ENCODE measurements around the gene NNMT. TPM values are rescaled to one million over a fixed set of nuclear protein-coding genes. Genes with fewer than 3 reads are reported as not detected.

NNMT gene
- total and polyA plus RNA-seq, 2 donors (not counting 1 experiment from before 2014, with no cell fraction given): 156 to 639 TPM

GRCh38 chr11:114250993-114251814 lies 45.0 kb upstream of the NNMT start:
- TF ChIP-seq EZH2 (IDR thresholded peaks at IDR 0.05; ENCODE audit: low read length, missing control alignments): no peak
- TF ChIP-seq, protein P1, sequence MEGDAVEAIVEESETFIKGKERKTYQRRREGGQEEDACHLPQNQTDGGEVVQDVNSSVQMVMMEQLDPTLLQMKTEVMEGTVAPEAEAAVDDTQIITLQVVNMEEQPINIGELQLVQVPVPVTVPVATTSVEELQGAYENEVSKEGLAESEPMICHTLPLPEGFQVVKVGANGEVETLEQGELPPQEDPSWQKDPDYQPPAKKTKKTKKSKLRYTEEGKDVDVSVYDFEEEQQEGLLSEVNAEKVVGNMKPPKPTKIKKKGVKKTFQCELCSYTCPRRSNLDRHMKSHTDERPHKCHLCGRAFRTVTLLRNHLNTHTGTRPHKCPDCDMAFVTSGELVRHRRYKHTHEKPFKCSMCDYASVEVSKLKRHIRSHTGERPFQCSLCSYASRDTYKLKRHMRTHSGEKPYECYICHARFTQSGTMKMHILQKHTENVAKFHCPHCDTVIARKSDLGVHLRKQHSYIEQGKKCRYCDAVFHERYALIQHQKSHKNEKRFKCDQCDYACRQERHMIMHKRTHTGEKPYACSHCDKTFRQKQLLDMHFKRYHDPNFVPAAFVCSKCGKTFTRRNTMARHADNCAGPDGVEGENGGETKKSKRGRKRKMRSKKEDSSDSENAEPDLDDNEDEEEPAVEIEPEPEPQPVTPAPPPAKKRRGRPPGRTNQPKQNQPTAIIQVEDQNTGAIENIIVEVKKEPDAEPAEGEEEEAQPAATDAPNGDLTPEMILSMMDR (conservative IDR thresholded peaks at IDR 0.05 in 1 of 2, IDR thresholded peaks at IDR 0.05 in 1 of 2; ENCODE audit: low read depth in 1 of 2, low read length in 2 of 2): no peak
- Histone ChIP-seq H3K4me3 (replicated peaks in 1 of 4; ENCODE audit: control extremely low read depth in 1 of 4, insufficient read depth in 1 of 4, low read depth in 3 of 4, low read length in 4 of 4) (no peak overlapping the region), H4K20me1 (ENCODE audit: control insufficient read depth, extremely low read depth, insufficient read depth, low read length) (no peaks in the 10 kb centered on the region), H3K36me3 (ENCODE audit: control insufficient read depth, insufficient read depth, low read length) (no peaks in the 10 kb centered on the region), H3K4me2 (ENCODE audit: extremely low read depth, insufficient read depth, low read length) (no peak overlapping the region), H2AFZ (ENCODE audit: low read length) (no peak overlapping the region), H3K27ac (ENCODE audit: insufficient read depth, low read length) (no peak overlapping the region), H3K4me1 (ENCODE audit: control insufficient read depth, extremely low read depth, insufficient read depth, low read length) (no peaks in the 10 kb centered on the region), H3K9ac (ENCODE audit: insufficient read depth, low read length) (no peak overlapping the region), H3K9me3 (ENCODE audit: control insufficient read depth, insufficient read depth, low read depth, low read length) (no peaks in the 10 kb centered on the region), H3K79me2 (ENCODE audit: control insufficient read depth, insufficient read depth, low read length) (no peaks in the 10 kb centered on the region), H3K27me3 (ENCODE audit: control insufficient read depth, insufficient read depth, low read length) (no peaks in the 10 kb centered on the region)
- DNase-seq (ENCODE audit: low read depth in 2 of 2): no peak

DNA sequence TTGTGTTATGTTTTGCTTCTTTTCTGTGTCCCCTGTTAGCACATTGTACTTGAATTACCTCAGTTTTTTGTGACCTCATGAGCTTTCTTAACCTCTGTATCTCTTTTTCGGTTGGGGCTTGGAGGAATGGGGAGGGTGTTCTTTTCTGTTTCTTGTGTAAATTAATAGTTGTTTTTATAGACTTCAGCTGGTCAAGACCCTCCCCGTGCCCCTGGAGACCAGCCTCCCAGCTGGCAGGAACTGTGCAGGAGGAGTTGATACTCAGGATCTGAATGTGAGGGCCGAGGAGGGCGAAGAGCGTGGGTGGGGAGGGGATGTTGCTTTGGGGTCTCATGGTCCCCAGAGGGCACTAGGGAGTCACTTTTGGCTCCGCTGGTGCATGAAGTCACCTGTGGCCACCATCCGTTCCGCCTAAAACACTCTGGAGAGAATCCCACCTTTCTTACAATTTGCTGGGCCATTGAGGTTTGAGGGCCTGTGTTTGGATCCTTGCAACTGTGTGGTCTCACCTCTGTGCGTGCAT lies 44.3 kb upstream of the NNMT start:
- Histone ChIP-seq H3K4me1 (ENCODE audit: control insufficient read depth, extremely low read depth, insufficient read depth, low read length) (no peaks in the 10 kb centered on the region), H3K27ac (ENCODE audit: insufficient read depth, low read length) (no peak overlapping the region), H3K27me3 (ENCODE audit: control insufficient read depth, insufficient read depth, low read length) (no peaks in the 10 kb centered on the region), H3K9ac (ENCODE audit: insufficient read depth, low read length) (no peak overlapping the region), H3K36me3 (ENCODE audit: control insufficient read depth, insufficient read depth, low read length) (no peaks in the 10 kb centered on the region), H4K20me1 (ENCODE audit: control insufficient read depth, extremely low read depth, insufficient read depth, low read length) (no peaks in the 10 kb centered on the region), H2AFZ (ENCODE audit: low read length) (no peak overlapping the region), H3K9me3 (ENCODE audit: control insufficient read depth, insufficient read depth, low read depth, low read length) (no peaks in the 10 kb centered on the region), H3K4me3 (replicated peaks in 1 of 4; ENCODE audit: control extremely low read depth in 1 of 4, insufficient read depth in 1 of 4, low read depth in 3 of 4, low read length in 4 of 4) (no peak overlapping the region), H3K79me2 (ENCODE audit: control insufficient read depth, insufficient read depth, low read length) (no peaks in the 10 kb centered on the region), H3K4me2 (ENCODE audit: extremely low read depth, insufficient read depth, low read length) (no peak overlapping the region)
- no peak for TF ChIP-seq EZH2 (IDR thresholded peaks at IDR 0.05; ENCODE audit: low read length, missing control alignments)
- TF ChIP-seq, protein P1 (conservative IDR thresholded peaks at IDR 0.05 in 1 of 2, IDR thresholded peaks at IDR 0.05 in 1 of 2; ENCODE audit: low read depth in 1 of 2, low read length in 2 of 2): no peak
- no peak for DNase-seq (ENCODE audit: low read depth in 2 of 2)

DNA sequence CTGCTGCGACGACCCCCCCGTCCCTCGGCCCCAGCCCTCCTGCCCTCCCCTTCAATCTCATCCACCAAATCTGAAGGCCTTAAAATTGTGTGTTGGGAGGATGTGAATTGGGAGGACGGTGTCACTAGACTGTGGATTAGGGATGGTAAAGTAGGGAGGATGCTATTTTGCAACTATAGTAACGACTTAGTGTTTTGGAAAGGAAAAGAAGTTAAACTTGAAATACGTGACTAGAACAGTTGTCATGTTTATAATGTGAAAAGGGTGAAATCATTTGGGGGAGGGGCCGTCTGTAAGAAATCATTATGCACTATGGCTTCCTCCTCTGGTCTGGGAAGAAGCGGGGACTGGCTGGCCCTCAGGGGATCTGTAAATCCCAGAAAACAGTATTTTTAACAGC lies 43.4 kb upstream of the NNMT start:
- no peak overlapping the region for H3K4me2 ChIP-seq (ENCODE audit: extremely low read depth, insufficient read depth, low read length)
- no peak overlapping the region for H3K9ac ChIP-seq (ENCODE audit: insufficient read depth, low read length)
- H3K4me1 ChIP-seq (ENCODE audit: control insufficient read depth, extremely low read depth, insufficient read depth, low read length): no peaks in the 10 kb centered on the region
- H3K79me2 ChIP-seq (ENCODE audit: control insufficient read depth, insufficient read depth, low read length): no peaks in the 10 kb centered on the region
- TF ChIP-seq, protein P1 (conservative IDR thresholded peaks at IDR 0.05 in 1 of 2, IDR thresholded peaks at IDR 0.05 in 1 of 2; ENCODE audit: low read depth in 1 of 2, low read length in 2 of 2): no peak
- no peak for TF ChIP-seq EZH2 (IDR thresholded peaks at IDR 0.05; ENCODE audit: low read length, missing control alignments)
- no peak overlapping the region for H3K4me3 ChIP-seq (replicated peaks in 1 of 4; ENCODE audit: control extremely low read depth in 1 of 4, insufficient read depth in 1 of 4, low read depth in 3 of 4, low read length in 4 of 4)
- no peaks in the 10 kb centered on the region for H4K20me1 ChIP-seq (ENCODE audit: control insufficient read depth, extremely low read depth, insufficient read depth, low read length)
- H3K36me3 ChIP-seq (ENCODE audit: control insufficient read depth, insufficient read depth, low read length): no peaks in the 10 kb centered on the region
- H3K27me3 ChIP-seq (ENCODE audit: control insufficient read depth, insufficient read depth, low read length): no peaks in the 10 kb centered on the region
- no peak for DNase-seq (ENCODE audit: low read depth in 2 of 2)
- no peak overlapping the region for H2AFZ ChIP-seq (ENCODE audit: low read length)
- H3K27ac ChIP-seq (ENCODE audit: insufficient read depth, low read length): no peak overlapping the region
- no peaks in the 10 kb centered on the region for H3K9me3 ChIP-seq (ENCODE audit: control insufficient read depth, insufficient read depth, low read depth, low read length)
